Measurements from ENCODE around the gene TYRO3.
A peak's percentile ranks its signal among the peaks of the same experiment; 100 is the strongest.

DNA sequence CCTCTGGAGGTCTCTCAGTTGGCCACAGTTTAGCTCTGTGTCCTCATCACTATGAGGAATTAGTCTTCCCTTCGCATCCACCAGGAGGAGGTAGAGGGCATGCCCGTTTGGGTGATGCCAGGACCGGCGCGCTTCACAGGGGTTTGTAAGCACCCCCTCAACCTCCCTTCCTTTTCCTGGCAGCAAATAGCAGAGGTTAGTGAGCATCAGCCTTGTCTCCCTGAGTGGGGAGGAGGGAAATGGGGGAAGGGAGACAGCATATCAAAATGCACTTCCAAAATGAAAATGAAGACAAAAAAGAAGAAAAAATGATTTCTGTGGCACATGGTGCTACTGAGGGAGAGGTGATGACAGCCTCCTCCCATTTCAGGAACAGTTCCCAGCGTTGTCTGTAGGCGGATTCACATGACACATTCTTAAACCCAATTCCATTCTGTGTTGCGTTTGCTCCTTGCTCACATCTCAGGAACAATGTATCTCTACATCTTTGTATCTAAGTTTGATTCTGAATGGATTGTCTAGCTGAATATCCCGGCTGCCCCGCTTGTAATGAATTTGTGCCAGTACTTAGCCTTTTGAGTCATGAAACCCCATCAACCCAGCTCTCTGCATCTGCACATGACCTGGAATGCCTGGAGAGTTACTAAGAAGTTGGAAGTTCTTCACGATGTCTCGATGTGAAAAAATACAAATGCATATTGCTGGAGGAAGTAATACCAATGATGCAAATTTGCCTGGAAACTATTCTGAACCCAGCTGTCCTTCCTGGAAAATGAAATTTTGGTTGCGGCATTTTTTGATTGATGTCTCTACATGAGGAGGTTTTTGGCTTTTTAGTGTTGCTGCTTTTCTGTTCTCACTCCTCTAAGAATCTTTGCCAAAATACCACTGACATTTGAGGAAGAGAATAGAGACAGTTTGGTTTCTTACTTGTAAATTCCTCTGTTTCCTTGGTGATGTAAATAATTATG is 45.2 kb downstream of the TYRO3 start:
- no peak for TF ChIP-seq EZH2 (IDR thresholded peaks at IDR 0.05; ENCODE audit: borderline replicate concordance, insufficient read depth, low read depth, low read length, poor library complexity, severe bottlenecking)
- TF ChIP-seq, protein P1, sequence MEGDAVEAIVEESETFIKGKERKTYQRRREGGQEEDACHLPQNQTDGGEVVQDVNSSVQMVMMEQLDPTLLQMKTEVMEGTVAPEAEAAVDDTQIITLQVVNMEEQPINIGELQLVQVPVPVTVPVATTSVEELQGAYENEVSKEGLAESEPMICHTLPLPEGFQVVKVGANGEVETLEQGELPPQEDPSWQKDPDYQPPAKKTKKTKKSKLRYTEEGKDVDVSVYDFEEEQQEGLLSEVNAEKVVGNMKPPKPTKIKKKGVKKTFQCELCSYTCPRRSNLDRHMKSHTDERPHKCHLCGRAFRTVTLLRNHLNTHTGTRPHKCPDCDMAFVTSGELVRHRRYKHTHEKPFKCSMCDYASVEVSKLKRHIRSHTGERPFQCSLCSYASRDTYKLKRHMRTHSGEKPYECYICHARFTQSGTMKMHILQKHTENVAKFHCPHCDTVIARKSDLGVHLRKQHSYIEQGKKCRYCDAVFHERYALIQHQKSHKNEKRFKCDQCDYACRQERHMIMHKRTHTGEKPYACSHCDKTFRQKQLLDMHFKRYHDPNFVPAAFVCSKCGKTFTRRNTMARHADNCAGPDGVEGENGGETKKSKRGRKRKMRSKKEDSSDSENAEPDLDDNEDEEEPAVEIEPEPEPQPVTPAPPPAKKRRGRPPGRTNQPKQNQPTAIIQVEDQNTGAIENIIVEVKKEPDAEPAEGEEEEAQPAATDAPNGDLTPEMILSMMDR (IDR thresholded peaks at IDR 0.05), result peak; percentile 80
